Stomach smooth muscle (tissue), 2 donors: ENCODE results near the gene RPS6KC1.
"Not testable (repeated sequence)": the region's sequence is repeated elsewhere in the genome, so short reads cannot be mapped to it uniquely, and the experiment has no call there.

Experiments
- H3K27ac ChIP-seq: one replicate; pipeline ENCODE4 v1.7.0; 2013; ENCODE audit warnings: mild to moderate bottlenecking, low read length, inconsistent platforms
- H3K27me3 ChIP-seq, 2 donors: one replicate each; pipeline ENCODE4 v1.7.0; 2013; ENCODE audit warnings: low read length in 2 of 2; ENCODE audit not compliant: insufficient read depth in 2 of 2, control insufficient read depth in 1 of 2
- H3K36me3 ChIP-seq, 2 donors: one replicate each; pipeline ENCODE4 v1.7.0; 2013; ENCODE audit warnings: low read length in 2 of 2; ENCODE audit not compliant: control insufficient read depth in 2 of 2, insufficient read depth in 2 of 2
- H3K4me1 ChIP-seq: one replicate; pipeline ENCODE4 v1.7.0; 2013; ENCODE audit warnings: low read length; ENCODE audit not compliant: control insufficient read depth, insufficient read depth
- H3K4me3 ChIP-seq, 2 donors: one replicate each; pipeline ENCODE4 v1.7.0; 2013; ENCODE audit warnings: low read length in 2 of 2
- H3K9ac ChIP-seq, 2 donors: one replicate each; pipeline ENCODE4 v1.7.0; 2013; ENCODE audit warnings: low read length in 2 of 2, mild to moderate bottlenecking in 1 of 2
- H3K9me3 ChIP-seq, 2 donors: one replicate each; pipeline ENCODE4 v1.7.0; 2013; ENCODE audit warnings: low read length in 2 of 2; ENCODE audit not compliant: control insufficient read depth in 2 of 2
- donor health status: healthy.
- donor health status: Pancreatic carcinoma.

The RPS6KC1 gene

DNA sequence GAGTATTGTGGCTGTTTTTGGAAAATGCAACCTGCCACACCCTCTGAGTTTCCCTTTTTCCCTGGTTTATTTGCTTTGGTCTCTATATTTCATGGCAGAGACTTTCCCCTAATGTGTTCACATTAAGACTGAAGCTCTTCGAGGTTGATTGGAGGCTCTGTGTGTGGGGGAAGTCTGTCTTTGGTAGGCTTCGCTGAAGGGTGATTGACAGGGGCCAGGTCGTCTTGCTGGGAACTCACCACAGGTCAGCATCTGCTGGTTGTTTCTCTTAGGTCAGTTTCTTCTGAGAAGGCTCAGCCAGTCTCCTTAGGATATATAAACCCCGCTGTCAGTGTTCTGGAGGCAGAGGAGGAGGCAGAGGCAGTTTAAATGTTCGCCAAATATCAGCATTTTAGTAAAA lies 249.4 kb downstream of the RPS6KC1 start:
- Histone ChIP-seq H3K27me3 (no peaks in the 10 kb centered on the region), H3K27ac (no peak overlapping the region), H3K9me3 (peaks cover 7 to 10% of the 10 kb centered on the region in 2 donors), H3K36me3 (no peaks in the 10 kb centered on the region), H3K4me3 (no peak overlapping the region), H3K9ac (no peak overlapping the region), H3K4me1 (no peaks in the 10 kb centered on the region)

- H3K9ac ChIP-seq, H3K27me3 ChIP-seq, H3K27ac ChIP-seq, H3K36me3 ChIP-seq, H3K4me1 ChIP-seq, H3K4me3 ChIP-seq, H3K9me3 ChIP-seq: not testable (repeated sequence)
These were observed 250.5 kb downstream of the RPS6KC1 start for GRCh38 chr1:213301524-213301923.

GRCh38 chr1:213303286-213303685 lies 252.2 kb downstream of the RPS6KC1 start:
- H3K27me3 ChIP-seq, result no peaks in the 10 kb centered on the region
- no peak overlapping the region for H3K27ac ChIP-seq
- H3K36me3 ChIP-seq, result no peaks in the 10 kb centered on the region
- H3K4me3 ChIP-seq, result no peak overlapping the region
- H3K9ac ChIP-seq, result no peak overlapping the region
- H3K4me1 ChIP-seq, result no peaks in the 10 kb centered on the region
- no peaks in the 10 kb centered on the region for H3K9me3 ChIP-seq

- Histone ChIP-seq H3K9ac (no peak overlapping the region), H3K4me3 (no peak overlapping the region), H3K27ac (no peak overlapping the region), H3K36me3 (no peaks in the 10 kb centered on the region), H3K9me3 (no peaks in the 10 kb centered on the region), H3K27me3 (no peaks in the 10 kb centered on the region), H3K4me1 (no peaks in the 10 kb centered on the region)
These were observed 264.5 kb downstream of the RPS6KC1 start for GRCh38 chr1:213315571-213315970.

- not testable (repeated sequence) for H3K9ac ChIP-seq, H3K27me3 ChIP-seq, H3K36me3 ChIP-seq, H3K4me3 ChIP-seq, H3K4me1 ChIP-seq, H3K9me3 ChIP-seq, H3K27ac ChIP-seq
These were observed 267.4 kb downstream of the RPS6KC1 start for GRCh38 chr1:213318458-213318857.

DNA sequence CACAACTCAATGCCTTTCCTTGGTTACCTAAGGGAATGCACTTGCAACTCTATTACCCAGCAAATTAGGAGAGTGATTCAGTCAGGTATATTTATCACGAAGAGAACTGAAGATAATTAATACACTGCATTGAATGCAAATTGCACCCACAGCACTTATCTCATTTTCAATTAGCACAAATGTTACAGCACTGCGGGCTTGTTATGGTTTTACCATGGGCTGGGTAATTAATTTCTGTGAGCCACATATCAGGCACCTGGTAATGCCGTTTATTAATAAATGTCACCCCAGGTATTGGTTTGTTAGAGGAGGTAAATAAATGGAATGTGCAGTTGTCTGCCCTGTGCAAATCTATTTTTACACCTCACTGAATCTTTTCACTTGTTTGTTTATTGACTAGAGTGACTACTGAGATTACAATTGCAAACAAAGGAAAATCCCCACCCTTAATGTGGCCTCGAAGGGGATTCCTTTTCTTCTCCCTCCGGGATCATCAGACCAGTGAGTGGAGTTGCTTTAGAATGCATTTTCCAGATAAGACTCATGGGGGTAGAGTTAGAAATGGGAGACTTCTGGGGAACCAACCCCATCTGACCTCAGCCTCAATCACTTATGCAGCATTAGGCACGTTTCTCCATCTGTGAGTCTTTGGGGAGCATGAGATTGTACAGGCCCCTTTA lies 269.3 kb downstream of the RPS6KC1 start:
- H3K4me3 ChIP-seq, result no peak overlapping the region
- H3K4me1 ChIP-seq, result no peaks in the 10 kb centered on the region

More for the DNA sequence above, 269.3 kb downstream of the RPS6KC1 start:
- H3K27ac ChIP-seq, result no peak overlapping the region
- no peak overlapping the region for H3K9ac ChIP-seq
- H3K36me3 ChIP-seq, result no peaks in the 10 kb centered on the region
- no peaks in the 10 kb centered on the region for H3K27me3 ChIP-seq
- H3K9me3 ChIP-seq, result no peaks in the 10 kb centered on the region
